T-cell (primary cell): ENCODE results near the gene TNK1. TPM values are rescaled to one million over a fixed set of nuclear protein-coding genes. Genes with fewer than 3 reads are reported as not detected.

ENCODE experiments used
- ATAC-seq, 4 experiments: fragments of 200-7000 bp in 3 of 4; fragments of 150-1000 bp in 1 of 4; cut with Tn5 transposase; replicated peaks in 1 of 4; 1 replicate in 3 of 4; 2 replicates in 1 of 4; pipeline ENCODE4 v1.10.0; 2021; ENCODE audit warnings: moderate library complexity in 3 of 4, mild to moderate bottlenecking in 2 of 4, moderate number of reproducible peaks in 1 of 4
- CTCF ChIA-PET, 2 donors: fragments of 300-600 bp; sonication (Branson Sonifier 250); formaldehyde crosslinking; loops; one replicate each; lab custom pipeline; 2022; ENCODE audit warnings: antibody characterized with exemption in 2 of 2; lab: Charles Lee
- POLR2A ChIA-PET, 2 donors: fragments of 300-600 bp; sonication (Branson Sonifier 250); formaldehyde crosslinking; loops; one replicate each; lab custom pipeline; 2022; ENCODE audit warnings: antibody characterized with exemption in 2 of 2; lab: Charles Lee
- DNase-seq, 35 experiments: peaks; one replicate each; pipeline versions ENCODE4 v3.0.0 to v3.0.0-alpha.2; 2013 to 2023
- H3K27ac ChIP-seq: one replicate; pipeline ENCODE4 v1.5.1; 2013; ENCODE audit warnings: low read length
- H3K27me3 ChIP-seq, 2 experiments: replicated peaks in 1 of 2; 1 replicate in 1 of 2; 2 replicates in 1 of 2; pipeline versions ENCODE4 v1.6.1 to v1.7.0; 2013; ENCODE audit warnings: low read length in 1 of 2, mixed read lengths in 1 of 2; ENCODE audit not compliant: control insufficient read depth in 2 of 2, insufficient read depth in 2 of 2; ENCODE audit errors: extremely low read depth in 1 of 2
- H3K36me3 ChIP-seq, 2 donors: 1 replicate in 1 of 2; 2 replicates in 1 of 2; pipeline versions ENCODE4 v1.6.1 to v1.7.0; 2013; ENCODE audit warnings: low read length in 1 of 2; ENCODE audit not compliant: control insufficient read depth in 2 of 2, insufficient read depth in 1 of 2; ENCODE audit errors: extremely low read depth in 1 of 2
- H3K4me1 ChIP-seq, 2 experiments: 1 replicate in 1 of 2; 2 replicates in 1 of 2; pipeline versions ENCODE4 v1.6.1 to v1.7.0; 2013; ENCODE audit warnings: low read length in 2 of 2, mixed read lengths in 1 of 2; ENCODE audit not compliant: insufficient read depth in 2 of 2, control insufficient read depth in 1 of 2; ENCODE audit errors: extremely low read depth in 1 of 2
- H3K4me3 ChIP-seq, 2 donors: 1 replicate in 1 of 2; 2 replicates in 1 of 2; pipeline versions ENCODE4 v1.5.1 to v1.7.0; 2013; ENCODE audit warnings: mild to moderate bottlenecking in 2 of 2, low read length in 1 of 2, moderate library complexity in 1 of 2; ENCODE audit not compliant: control insufficient read depth in 1 of 2; ENCODE audit errors: extremely low read depth in 1 of 2
- H3K9me3 ChIP-seq: 2 replicates; pipeline ENCODE4 v1.7.0; 2013
- H3K27ac Mint-ChIP-seq, 2 donors: one replicate each; pipeline ENCODE4 v1.8.0; 2020 to 2021; ENCODE audit warnings: mild to moderate bottlenecking in 2 of 2, mixed read lengths in 2 of 2
- H3K27me3 Mint-ChIP-seq, 2 donors: one replicate each; pipeline ENCODE4 v1.8.0; 2021 to 2022; ENCODE audit warnings: mixed read lengths in 2 of 2
- H3K36me3 Mint-ChIP-seq: one replicate; pipeline ENCODE4 v1.8.0; 2021; ENCODE audit warnings: mixed read lengths
- H3K4me1 Mint-ChIP-seq, 3 donors: one replicate each; pipeline ENCODE4 v1.8.0; 2020 to 2022; ENCODE audit warnings: mixed read lengths in 3 of 3, mild to moderate bottlenecking in 1 of 3
- H3K4me3 Mint-ChIP-seq, 3 donors: one replicate each; pipeline ENCODE4 v1.8.0; 2020 to 2022; ENCODE audit warnings: mild to moderate bottlenecking in 3 of 3, mixed read lengths in 3 of 3, moderate library complexity in 3 of 3
- H3K9me3 Mint-ChIP-seq, 3 donors: one replicate each; pipeline ENCODE4 v1.8.0; 2020 to 2022; ENCODE audit warnings: mixed read lengths in 3 of 3
- WGBS: methylation state at CpG from one replicate; pipeline ENCODE4 v1.1.5; 2013; ENCODE audit warnings: missing lambda C conversion rate; ENCODE audit not compliant: insufficient coverage; 5-methylcytosine and 5-hydroxymethylcytosine counted together
- total RNA-seq, 35 experiments: library from RNA in 6 of 35; stranded (reverse) in 6 of 35; fragments of 120-200 nt in 1 of 35; gene quantifications; one replicate each; pipeline versions ENCODE4 v1.2.1 to v1.2.4 and lab custom pipeline; 2013 to 2026

The TNK1 gene
- total RNA-seq, 5 donors from 2014 or later (not counting 1 experiment from before 2014, with no cell fraction given): 5.7 to 18.3 (median 16.0) TPM

DNA sequence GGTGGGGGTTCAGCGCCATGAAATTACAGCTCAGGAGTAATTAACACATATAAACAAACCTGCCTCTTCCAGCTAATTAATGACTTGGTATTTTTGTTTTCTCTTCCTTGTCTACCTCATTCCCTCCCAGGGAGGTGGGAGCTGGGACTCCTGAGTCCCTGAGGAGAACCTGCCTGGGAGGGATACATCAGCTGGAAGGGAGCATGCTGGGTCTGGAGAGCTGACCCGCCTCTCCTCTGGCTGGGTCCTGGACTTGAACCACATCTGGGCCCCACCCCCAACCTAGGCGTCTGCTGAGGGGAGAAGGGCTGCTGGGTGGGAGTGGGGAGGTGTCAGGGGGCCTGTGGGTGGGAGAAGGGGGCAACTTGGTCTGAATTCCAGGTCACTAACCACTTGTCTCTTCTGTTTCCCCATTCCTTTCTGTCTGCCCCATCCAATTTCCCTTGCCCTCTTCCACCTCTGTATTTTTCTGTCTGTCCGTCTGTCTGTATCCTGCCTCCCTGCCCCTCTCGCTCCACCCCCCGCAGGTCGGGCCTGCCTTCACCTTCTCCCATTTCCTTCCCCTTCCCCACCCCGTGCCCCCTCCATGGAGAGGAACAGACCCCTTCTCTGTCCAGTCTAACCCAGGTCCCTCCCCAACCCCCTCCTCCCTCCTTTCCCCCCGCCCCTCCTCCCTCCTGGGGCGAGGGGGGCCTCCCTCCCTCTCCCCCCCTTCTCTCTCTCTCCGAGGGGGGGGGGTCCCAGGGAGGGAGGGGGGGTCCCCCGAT is 26.8 kb downstream of the TNK1 start, which contains the start of gene NLGN2:
Gene NLGN2 (plus strand): TSS at position 361 of the 767 bp plus-strand sequence. CDS start 411 bp downstream, outside the sequence.
- H3K27me3 ChIP-seq: peaks cover 0 to 10% of the 10 kb centered on the region in 2 experiments
- ChIA-PET CTCF (no interaction called here), POLR2A (no interaction called here)
- H3K36me3 ChIP-seq: no peaks in the 10 kb centered on the region
- no peaks in the 10 kb centered on the region for H3K9me3 ChIP-seq
- no peak within 1 kb of the TSS for H3K4me3 ChIP-seq
- peaks cover 12 to 25% (median 15%) of the 10 kb centered on the region in 3 donors for H3K4me1 Mint-ChIP-seq
- peak within 1 kb of the TSS; percentile 72 to 74 for H3K27ac Mint-ChIP-seq
- H3K36me3 Mint-ChIP-seq: no peaks in the 10 kb centered on the region
- no peaks in the 10 kb centered on the region for H3K9me3 Mint-ChIP-seq
- H3K4me3 Mint-ChIP-seq: peak within 1 kb of the TSS; percentile 6 to 90 (median 39)
- 8% methylated on average over 2 of the region's 12 CpGs for WGBS
- no peak for DNase-seq
- H3K4me1 ChIP-seq: peaks cover 2 to 32% of the 10 kb centered on the region in 2 experiments
- no peak within 1 kb of the TSS for H3K27ac ChIP-seq
- ATAC-seq: no peak
- H3K27me3 Mint-ChIP-seq: peaks cover 0 to 1% of the 10 kb centered on the region in 2 donors

DNA sequence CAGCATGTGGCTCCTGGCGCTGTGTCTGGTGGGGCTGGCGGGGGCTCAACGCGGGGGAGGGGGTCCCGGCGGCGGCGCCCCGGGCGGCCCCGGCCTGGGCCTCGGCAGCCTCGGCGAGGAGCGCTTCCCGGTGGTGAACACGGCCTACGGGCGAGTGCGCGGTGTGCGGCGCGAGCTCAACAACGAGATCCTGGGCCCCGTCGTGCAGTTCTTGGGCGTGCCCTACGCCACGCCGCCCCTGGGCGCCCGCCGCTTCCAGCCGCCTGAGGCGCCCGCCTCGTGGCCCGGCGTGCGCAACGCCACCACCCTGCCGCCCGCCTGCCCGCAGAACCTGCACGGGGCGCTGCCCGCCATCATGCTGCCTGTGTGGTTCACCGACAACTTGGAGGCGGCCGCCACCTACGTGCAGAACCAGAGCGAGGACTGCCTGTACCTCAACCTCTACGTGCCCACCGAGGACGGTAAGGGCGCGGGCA is 27.4 kb downstream of the TNK1 start:
- H3K4me3 ChIP-seq: no peak overlapping the region
- CTCF ChIA-PET: no interaction called here
- H3K27ac Mint-ChIP-seq: no peak overlapping the region

DNA sequence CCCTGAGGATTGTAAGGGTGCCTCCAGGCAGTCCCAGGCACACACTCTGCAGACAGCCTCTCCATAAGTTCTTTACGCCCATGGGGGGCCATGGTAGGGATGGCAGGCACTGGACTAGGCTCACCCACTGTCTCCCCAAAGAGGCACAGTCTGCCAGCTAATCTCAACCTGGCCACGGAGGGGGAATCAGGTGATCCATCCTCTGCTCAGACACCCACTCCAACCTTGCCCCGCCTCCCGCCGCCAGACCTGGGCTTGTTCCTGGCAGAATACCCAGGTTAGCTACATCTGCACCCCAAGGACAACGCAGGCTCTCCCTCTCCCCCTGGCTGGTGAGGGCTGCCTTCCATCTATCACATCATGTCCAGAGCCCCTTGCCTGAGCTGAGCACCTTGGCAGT is 28.0 kb downstream of the TNK1 start:
- CTCF ChIA-PET: no interaction called here
- H3K36me3 ChIP-seq: no peaks in the 10 kb centered on the region
- H3K4me1 ChIP-seq: peaks cover 0 to 21% of the 10 kb centered on the region in 2 experiments
- no peaks in the 10 kb centered on the region for H3K36me3 Mint-ChIP-seq
- no peaks in the 10 kb centered on the region for H3K9me3 Mint-ChIP-seq
- POLR2A ChIA-PET: no interaction called here
- no peak for ATAC-seq
- H3K27ac Mint-ChIP-seq: no peak overlapping the region
- H3K27ac ChIP-seq: no peak overlapping the region
- H3K9me3 ChIP-seq: no peaks in the 10 kb centered on the region
- H3K27me3 Mint-ChIP-seq: peaks cover 0 to 1% of the 10 kb centered on the region in 2 donors
- no peak for DNase-seq
- no peak overlapping the region for H3K4me3 ChIP-seq
- peak overlapping the region in 2 of 3 donors; percentile 1 to 50 for H3K4me3 Mint-ChIP-seq
- H3K27me3 ChIP-seq: peaks cover 0 to 13% of the 10 kb centered on the region in 2 experiments
- peaks cover 5 to 17% (median 8%) of the 10 kb centered on the region in 3 donors for H3K4me1 Mint-ChIP-seq
- 63% methylated on average over 3 of the region's 6 CpGs for WGBS

More for the DNA sequence above, 27.4 kb downstream of the TNK1 start:
- H3K27ac ChIP-seq: no peak overlapping the region
- H3K36me3 ChIP-seq: no peaks in the 10 kb centered on the region
- H3K27me3 Mint-ChIP-seq: peaks cover 0 to 1% of the 10 kb centered on the region in 2 donors
- DNase-seq: peak in 24 of 35 experiments; percentile 10 to 61 (median 38)
- H3K9me3 Mint-ChIP-seq: no peaks in the 10 kb centered on the region
- no peaks in the 10 kb centered on the region for H3K9me3 ChIP-seq
- WGBS: 61% methylated on average over 57 of the region's 58 CpGs
- peaks cover 0 to 10% of the 10 kb centered on the region in 2 experiments for H3K27me3 ChIP-seq
- peaks cover 6 to 18% (median 9%) of the 10 kb centered on the region in 3 donors for H3K4me1 Mint-ChIP-seq
- no peak overlapping the region for H3K4me3 Mint-ChIP-seq
- ATAC-seq: peak in 1 of 4 experiments; percentile 2
- peaks cover 0 to 27% of the 10 kb centered on the region in 2 experiments for H3K4me1 ChIP-seq
- POLR2A ChIA-PET: no interaction called here
- no peaks in the 10 kb centered on the region for H3K36me3 Mint-ChIP-seq

- Histone ChIP-seq H3K4me1 (peaks cover 0 to 16% of the 10 kb centered on the region in 2 experiments), H3K9me3 (no peaks in the 10 kb centered on the region), H3K27ac (no peak overlapping the region), H3K4me3 (no peak overlapping the region), H3K36me3 (no peaks in the 10 kb centered on the region), H3K27me3 (peaks cover 0 to 13% of the 10 kb centered on the region in 2 experiments)
- ChIA-PET POLR2A (no interaction called here), CTCF (no interaction called here)
- WGBS: 90% methylated on average over 6 of the region's 6 CpGs
- no peaks in the 10 kb centered on the region for H3K9me3 Mint-ChIP-seq
- peaks cover 0 to 1% of the 10 kb centered on the region in 2 donors for H3K27me3 Mint-ChIP-seq
- no peak for DNase-seq
- peaks cover 5 to 14% (median 8%) of the 10 kb centered on the region in 3 donors for H3K4me1 Mint-ChIP-seq
- H3K4me3 Mint-ChIP-seq: peak overlapping the region in 1 of 3 donors; percentile 1
- H3K27ac Mint-ChIP-seq: no peak overlapping the region
- no peak for ATAC-seq
- H3K36me3 Mint-ChIP-seq: no peaks in the 10 kb centered on the region
Measured at GRCh38 chr17:7409716-7410115, 28.8 kb downstream of the TNK1 start.

- H3K36me3 ChIP-seq: no peaks in the 10 kb centered on the region
- peaks cover 3 to 11% (median 5%) of the 10 kb centered on the region in 3 donors for H3K4me1 Mint-ChIP-seq
- no peaks in the 10 kb centered on the region for H3K36me3 Mint-ChIP-seq
- no peaks in the 10 kb centered on the region for H3K9me3 ChIP-seq
- ChIA-PET CTCF (no interaction called here), POLR2A (no interaction called here)
- H3K4me3 ChIP-seq: no peak overlapping the region
- peaks cover 0 to 5% of the 10 kb centered on the region in 2 experiments for H3K27me3 ChIP-seq
- H3K27me3 Mint-ChIP-seq: no peaks in the 10 kb centered on the region
- H3K27ac Mint-ChIP-seq: no peak overlapping the region
- H3K9me3 Mint-ChIP-seq: no peaks in the 10 kb centered on the region
- 84% methylated on average over 22 of the region's 25 CpGs for WGBS
- peaks cover 0 to 6% of the 10 kb centered on the region in 2 experiments for H3K4me1 ChIP-seq
- H3K4me3 Mint-ChIP-seq: no peak overlapping the region
- ATAC-seq: no peak
- no peak for DNase-seq
- no peak overlapping the region for H3K27ac ChIP-seq
Measured at GRCh38 chr17:7410634-7411426, 29.9 kb downstream of the TNK1 start.

- ChIA-PET POLR2A (no interaction called here), CTCF (no interaction called here)
- H3K36me3 Mint-ChIP-seq: no peaks in the 10 kb centered on the region
- H3K4me3 Mint-ChIP-seq: no peak overlapping the region
- ATAC-seq (no peak), DNase-seq (no peak)
- Histone ChIP-seq H3K36me3 (no peaks in the 10 kb centered on the region), H3K27ac (no peak overlapping the region), H3K4me1 (peaks cover 0 to 6% of the 10 kb centered on the region in 2 experiments), H3K9me3 (no peaks in the 10 kb centered on the region), H3K27me3 (peaks cover 0 to 4% of the 10 kb centered on the region in 2 experiments), H3K4me3 (no peak overlapping the region)
- WGBS: 86% methylated on average over 8 of the region's 8 CpGs
- no peaks in the 10 kb centered on the region for H3K9me3 Mint-ChIP-seq
- H3K27me3 Mint-ChIP-seq: no peaks in the 10 kb centered on the region
- H3K27ac Mint-ChIP-seq: no peak overlapping the region
- H3K4me1 Mint-ChIP-seq: peaks cover 0 to 9% (median 3%) of the 10 kb centered on the region in 3 donors
Measured at GRCh38 chr17:7411427-7411750, 30.5 kb downstream of the TNK1 start.
